ENCODE data around the gene AGBL3. TPM values are rescaled to one million over a fixed set of nuclear protein-coding genes. Genes with fewer than 3 reads are reported as not detected.

AGBL3 gene
- total RNA-seq, 1 donor from 2014 or later, result 0.91 TPM

DNA sequence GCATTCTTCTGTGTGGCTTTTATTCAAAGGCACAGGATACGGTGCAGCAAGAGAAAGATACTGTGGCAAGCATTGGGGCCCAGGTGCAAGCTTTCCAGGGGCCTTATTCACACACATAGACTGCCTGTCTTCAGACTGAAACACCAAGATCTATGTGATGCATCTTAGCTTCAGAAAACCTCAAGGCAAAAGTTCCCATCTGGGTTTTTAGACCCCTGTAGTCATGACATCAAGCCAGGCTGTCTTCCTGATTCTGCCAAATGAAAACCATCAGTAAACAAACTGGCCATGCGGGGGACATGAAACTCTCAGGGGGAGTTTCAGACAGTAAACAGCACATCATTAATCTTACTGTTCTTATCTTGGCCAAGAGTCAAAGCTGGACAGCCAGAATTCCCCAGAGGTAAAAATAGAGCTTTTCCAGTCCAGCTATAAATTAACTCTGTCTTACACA lies 9.8 kb downstream of the AGBL3 start:
- FAIRE-seq, result no peak
- no peak overlapping the region for H3K9ac ChIP-seq (ENCODE audit: low read length)
- no peaks in the 10 kb centered on the region for H3K27me3 Mint-ChIP-seq (ENCODE audit: low read depth, unreplicated experiment)
- H4K20me1 ChIP-seq (ENCODE audit: insufficient read depth, low read length), result no peaks in the 10 kb centered on the region
- no peak overlapping the region for H3K4me3 Mint-ChIP-seq (ENCODE audit: unreplicated experiment)
- H3K4me1 ChIP-seq (ENCODE audit: insufficient read depth, low read length), result peaks cover 15% of the 10 kb centered on the region
- peak; percentile 40 for DNase-seq (ENCODE audit: low read depth)
- H2AFZ ChIP-seq (ENCODE audit: low read depth, low read length), result no peak overlapping the region
- H3K4me2 ChIP-seq (ENCODE audit: low read length), result no peak overlapping the region
- no peaks in the 10 kb centered on the region for H3K79me2 ChIP-seq (ENCODE audit: insufficient read depth, low read length)
- H3K36me3 ChIP-seq (ENCODE audit: insufficient read depth, low read length), result peaks cover 4% of the 10 kb centered on the region
- H3K36me3 Mint-ChIP-seq (ENCODE audit: low read depth, unreplicated experiment), result peaks cover 5% of the 10 kb centered on the region
- H3K9me3 Mint-ChIP-seq (ENCODE audit: unreplicated experiment), result peaks cover 1% of the 10 kb centered on the region
- H3K27me3 ChIP-seq (ENCODE audit: insufficient read depth, low read length), result no peaks in the 10 kb centered on the region
- H3K4me3 ChIP-seq (ENCODE audit: insufficient read depth, low read depth, low read length), result no peak overlapping the region
- H3K27ac ChIP-seq (ENCODE audit: low read depth, low read length), result no peak overlapping the region
- no peak for TF ChIP-seq EZH2 (IDR thresholded peaks at IDR 0.05; ENCODE audit: insufficient read depth, low read length)
- no peak for TF ChIP-seq CTCF (IDR thresholded peaks at IDR 0.05; ENCODE audit: insufficient read depth, low read depth, low read length)
- H3K27ac Mint-ChIP-seq (ENCODE audit: unreplicated experiment), result no peak overlapping the region
- H3K4me1 Mint-ChIP-seq (ENCODE audit: low read depth, unreplicated experiment), result peaks cover 11% of the 10 kb centered on the region
- H3K9me3 ChIP-seq (ENCODE audit: insufficient read depth, low read depth, low read length), result no peaks in the 10 kb centered on the region

DNA sequence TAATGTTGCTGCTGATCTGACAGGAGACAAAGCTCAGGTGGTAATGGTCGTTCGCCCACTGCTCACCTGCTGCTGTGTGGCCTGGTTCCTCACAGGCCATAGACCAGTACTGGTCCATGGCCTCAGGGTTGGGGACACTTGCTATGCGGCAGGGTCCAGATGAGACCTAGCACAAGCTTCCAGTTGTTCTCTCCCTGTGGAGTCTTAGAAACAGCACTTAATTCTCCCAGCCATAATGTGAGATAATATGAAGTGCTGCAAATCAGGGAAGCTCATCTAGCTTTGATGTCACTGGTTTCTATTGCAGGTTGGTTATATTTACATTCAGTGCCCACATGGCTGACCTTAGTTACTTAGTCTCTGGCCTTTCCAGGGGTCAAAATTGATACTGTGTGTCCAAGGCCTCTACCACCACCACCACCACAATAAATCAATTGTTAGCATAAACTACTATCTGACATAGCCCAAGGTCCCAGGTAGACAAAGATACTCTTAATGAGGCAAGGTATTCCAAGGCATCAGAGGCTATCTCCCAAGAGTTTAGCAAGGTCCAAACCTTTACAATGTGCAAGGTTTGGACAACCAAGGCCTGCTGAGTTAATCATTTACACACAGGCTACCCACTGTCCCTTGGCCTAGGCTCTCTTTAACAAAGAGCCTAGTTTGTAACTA lies 11.0 kb downstream of the AGBL3 start:
- no peak overlapping the region for H3K4me3 Mint-ChIP-seq (ENCODE audit: unreplicated experiment)
- Histone ChIP-seq H3K4me2 (ENCODE audit: low read length) (no peak overlapping the region), H3K4me1 (ENCODE audit: insufficient read depth, low read length) (peaks cover 5% of the 10 kb centered on the region), H3K27ac (ENCODE audit: low read depth, low read length) (no peak overlapping the region), H4K20me1 (ENCODE audit: insufficient read depth, low read length) (no peaks in the 10 kb centered on the region), H2AFZ (ENCODE audit: low read depth, low read length) (no peak overlapping the region), H3K9ac (ENCODE audit: low read length) (no peak overlapping the region), H3K4me3 (ENCODE audit: insufficient read depth, low read depth, low read length) (no peak overlapping the region), H3K36me3 (ENCODE audit: insufficient read depth, low read length) (peaks cover 4% of the 10 kb centered on the region), H3K9me3 (ENCODE audit: insufficient read depth, low read depth, low read length) (no peaks in the 10 kb centered on the region), H3K27me3 (ENCODE audit: insufficient read depth, low read length) (no peaks in the 10 kb centered on the region), H3K79me2 (ENCODE audit: insufficient read depth, low read length) (no peaks in the 10 kb centered on the region)
- H3K27me3 Mint-ChIP-seq (ENCODE audit: low read depth, unreplicated experiment), result no peaks in the 10 kb centered on the region
- H3K4me1 Mint-ChIP-seq (ENCODE audit: low read depth, unreplicated experiment), result peaks cover under 1% of the 10 kb centered on the region
- FAIRE-seq, result no peak
- no peak for DNase-seq (ENCODE audit: low read depth)
- H3K36me3 Mint-ChIP-seq (ENCODE audit: low read depth, unreplicated experiment), result peaks cover 5% of the 10 kb centered on the region
- H3K9me3 Mint-ChIP-seq (ENCODE audit: unreplicated experiment), result peaks cover 4% of the 10 kb centered on the region
- TF ChIP-seq EZH2 (IDR thresholded peaks at IDR 0.05; ENCODE audit: insufficient read depth, low read length) (no peak), CTCF (IDR thresholded peaks at IDR 0.05; ENCODE audit: insufficient read depth, low read depth, low read length) (no peak)
- H3K27ac Mint-ChIP-seq (ENCODE audit: unreplicated experiment), result no peak overlapping the region

DNA sequence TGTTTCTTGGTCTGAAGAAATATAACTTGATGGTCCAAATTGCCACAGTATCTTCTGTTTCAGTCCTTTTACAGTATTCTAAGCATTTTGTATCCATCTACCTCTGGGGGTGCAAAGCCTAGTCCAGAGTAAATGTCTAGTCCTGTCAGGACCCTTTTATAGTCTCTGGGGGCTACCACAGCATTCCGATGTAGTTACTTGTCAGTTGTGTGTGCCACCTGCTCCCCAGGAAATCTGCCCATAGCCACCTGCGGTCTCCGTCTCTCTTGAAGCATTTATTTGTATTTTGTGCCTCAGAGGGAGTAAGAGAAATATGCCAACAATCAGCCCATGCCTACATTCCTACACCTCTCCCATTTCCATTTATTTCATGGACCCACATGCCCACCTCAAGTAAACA lies 12.8 kb downstream of the AGBL3 start:
- Histone ChIP-seq H3K4me2 (ENCODE audit: low read length) (no peak overlapping the region), H4K20me1 (ENCODE audit: insufficient read depth, low read length) (no peaks in the 10 kb centered on the region), H3K4me1 (ENCODE audit: insufficient read depth, low read length) (no peaks in the 10 kb centered on the region), H3K27me3 (ENCODE audit: insufficient read depth, low read length) (no peaks in the 10 kb centered on the region), H3K9me3 (ENCODE audit: insufficient read depth, low read depth, low read length) (no peaks in the 10 kb centered on the region), H3K79me2 (ENCODE audit: insufficient read depth, low read length) (no peaks in the 10 kb centered on the region), H3K9ac (ENCODE audit: low read length) (no peak overlapping the region), H3K36me3 (ENCODE audit: insufficient read depth, low read length) (peaks cover 4% of the 10 kb centered on the region), H3K27ac (ENCODE audit: low read depth, low read length) (no peak overlapping the region), H3K4me3 (ENCODE audit: insufficient read depth, low read depth, low read length) (no peak overlapping the region), H2AFZ (ENCODE audit: low read depth, low read length) (no peak overlapping the region)
- H3K27ac Mint-ChIP-seq (ENCODE audit: unreplicated experiment), result no peak overlapping the region
- FAIRE-seq (no peak), DNase-seq (ENCODE audit: low read depth) (no peak)
- H3K4me1 Mint-ChIP-seq (ENCODE audit: low read depth, unreplicated experiment), result no peaks in the 10 kb centered on the region
- peaks cover 5% of the 10 kb centered on the region for H3K36me3 Mint-ChIP-seq (ENCODE audit: low read depth, unreplicated experiment)
- peaks cover 4% of the 10 kb centered on the region for H3K9me3 Mint-ChIP-seq (ENCODE audit: unreplicated experiment)
- TF ChIP-seq EZH2 (IDR thresholded peaks at IDR 0.05; ENCODE audit: insufficient read depth, low read length), result no peak
- no peak overlapping the region for H3K4me3 Mint-ChIP-seq (ENCODE audit: unreplicated experiment)
- H3K27me3 Mint-ChIP-seq (ENCODE audit: low read depth, unreplicated experiment), result no peaks in the 10 kb centered on the region

Measured in astrocyte (in vitro differentiated cells and primary cell).